ENCODE measurements around the gene LRP1B. TPM values are rescaled to one million over a fixed set of nuclear protein-coding genes. Genes with fewer than 3 reads are reported as not detected.

Gene LRP1B
- total and polyA plus RNA-seq, 4 donors = 0.01 to 0.84 (median 0.17) TPM

- no peaks in the 10 kb centered on the region for H3K4me1 ChIP-seq (ENCODE audit: control insufficient read depth in 4 of 4, insufficient read depth in 4 of 4, low read length in 3 of 4)
- no peak for DNase-seq (ENCODE audit: low spot score)
- H3K9me3 ChIP-seq (ENCODE audit: control insufficient read depth in 4 of 4, low read length in 3 of 4) = no peaks in the 10 kb centered on the region
- H3K27me3 ChIP-seq (ENCODE audit: control insufficient read depth in 4 of 4, insufficient read depth in 4 of 4, low read length in 3 of 4) = peaks cover 0 to 7% (median 0%) of the 10 kb centered on the region in 4 donors
- TF ChIP-seq ZBTB33 (IDR thresholded peaks at IDR 0.05) (no peak), MAX (IDR thresholded peaks at IDR 0.05) (no peak)
- no peak overlapping the region for H3K9ac ChIP-seq (ENCODE audit: low read depth in 1 of 2, low read length in 2 of 2)
- H3K4me3 ChIP-seq (ENCODE audit: low read depth in 1 of 3, low read length in 3 of 3) = no peak overlapping the region
- H3K36me3 ChIP-seq (ENCODE audit: control insufficient read depth in 4 of 4, insufficient read depth in 3 of 4, low read depth in 1 of 4, low read length in 3 of 4) = no peaks in the 10 kb centered on the region
- H3K27ac ChIP-seq (ENCODE audit: low read depth in 1 of 2, low read length in 2 of 2) = no peak overlapping the region
Observed at GRCh38 chr2:140185076-140185475, 1945.7 kb downstream of the LRP1B start.

DNA sequence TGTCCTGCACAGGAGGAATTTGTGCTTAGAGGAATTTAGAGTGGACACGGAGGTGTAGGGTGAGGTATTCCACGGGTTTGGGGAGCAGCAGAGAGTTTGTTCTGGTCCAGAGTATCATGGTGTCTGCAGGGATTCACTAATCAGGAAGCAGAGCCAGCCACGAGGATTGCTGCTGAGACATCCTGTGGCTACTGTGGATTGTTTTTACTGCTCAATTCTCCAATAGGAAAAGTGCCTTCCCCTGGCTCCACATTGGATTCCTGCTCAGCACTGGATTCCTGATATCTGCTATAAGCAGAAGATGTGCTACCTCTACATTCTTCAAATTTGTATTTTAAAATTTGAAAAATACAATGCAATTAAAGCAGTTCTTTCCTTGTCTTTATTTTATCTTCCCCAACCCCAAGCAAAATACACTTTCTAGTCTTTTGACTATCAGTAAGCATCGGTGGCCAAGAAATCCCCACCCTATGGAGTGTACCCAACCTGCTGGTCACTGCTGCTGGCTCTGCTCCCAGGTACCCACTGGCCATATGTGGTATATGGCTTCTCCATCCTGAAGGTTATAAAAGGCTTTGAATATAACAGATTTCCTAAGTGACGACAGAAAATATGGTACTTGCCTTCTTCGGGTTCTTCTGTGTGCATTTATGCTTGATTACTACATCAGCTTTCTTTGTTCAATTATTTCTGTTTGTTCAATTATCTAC lies 1947.6 kb downstream of the LRP1B start:
- H3K9me3 ChIP-seq (ENCODE audit: control insufficient read depth in 4 of 4, low read length in 3 of 4) = no peaks in the 10 kb centered on the region
- no peak for DNase-seq (ENCODE audit: low spot score)
- no peaks in the 10 kb centered on the region for H3K4me1 ChIP-seq (ENCODE audit: control insufficient read depth in 4 of 4, insufficient read depth in 4 of 4, low read length in 3 of 4)
- TF ChIP-seq JUND (IDR thresholded peaks at IDR 0.05) (no peak), REST (IDR thresholded peaks at IDR 0.05) (no peak), NR2F2 (IDR thresholded peaks at IDR 0.05) (no peak), MAX (IDR thresholded peaks at IDR 0.05) (no peak), TAF1 (conservative IDR thresholded peaks at IDR 0.05) (no peak), HNF4G (IDR thresholded peaks at IDR 0.05) (no peak), HNF4A (conservative IDR thresholded peaks at IDR 0.05) (no peak), CTCF (IDR thresholded peaks at IDR 0.05; ENCODE audit: low read depth, low read length, missing input control) (no peak), EGR1 (IDR thresholded peaks at IDR 0.05; ENCODE audit: low read depth in 2 of 2) (no peak), RAD21 (IDR thresholded peaks at IDR 0.05) (no peak), RXRA (IDR thresholded peaks at IDR 0.05) (no peak), GABPA (IDR thresholded peaks at IDR 0.05 in 1 of 2, conservative IDR thresholded peaks at IDR 0.05 in 1 of 2) (no peak), ZBTB33 (IDR thresholded peaks at IDR 0.05) (no peak), FOXA1 (IDR thresholded peaks at IDR 0.05) (no peak)
- TF ChIP-seq, protein P1, sequence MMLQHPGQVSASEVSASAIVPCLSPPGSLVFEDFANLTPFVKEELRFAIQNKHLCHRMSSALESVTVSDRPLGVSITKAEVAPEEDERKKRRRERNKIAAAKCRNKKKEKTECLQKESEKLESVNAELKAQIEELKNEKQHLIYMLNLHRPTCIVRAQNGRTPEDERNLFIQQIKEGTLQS (IDR thresholded peaks at IDR 0.05) = no peak
- WGBS = 65% methylated on average over 6 of the region's 6 CpGs
- no peak overlapping the region for H3K9ac ChIP-seq (ENCODE audit: low read depth in 1 of 2, low read length in 2 of 2)
- no peak overlapping the region for H3K27ac ChIP-seq (ENCODE audit: low read depth in 1 of 2, low read length in 2 of 2)
- H3K4me3 ChIP-seq (ENCODE audit: low read depth in 1 of 3, low read length in 3 of 3) = no peak overlapping the region
- peaks cover 0 to 7% (median 0%) of the 10 kb centered on the region in 4 donors for H3K27me3 ChIP-seq (ENCODE audit: control insufficient read depth in 4 of 4, insufficient read depth in 4 of 4, low read length in 3 of 4)
- no peaks in the 10 kb centered on the region for H3K36me3 ChIP-seq (ENCODE audit: control insufficient read depth in 4 of 4, insufficient read depth in 3 of 4, low read depth in 1 of 4, low read length in 3 of 4)
